ENCODE data around the gene RRAS2.
"Not testable (repeated sequence)": the region's sequence is repeated elsewhere in the genome, so short reads cannot be mapped to it uniquely, and the experiment has no call there.

RRAS2 gene

GRCh38 chr11:14300661-14301304 is 58.2 kb downstream of the RRAS2 start:
- peak; percentile 72 for DNase-seq

- no peak for DNase-seq
Measured at GRCh38 chr11:14299921-14300320, 59.1 kb downstream of the RRAS2 start.

- DNase-seq = no peak
Measured at GRCh38 chr11:14290422-14290821, 68.6 kb downstream of the RRAS2 start.

GRCh38 chr11:14288189-14288935 is 70.6 kb downstream of the RRAS2 start:
- peak; percentile 76 for DNase-seq

GRCh38 chr11:14278869-14279268 is 80.1 kb downstream of the RRAS2 start:
- DNase-seq = not testable (repeated sequence)

GRCh38 chr11:14275076-14275475 is 83.9 kb downstream of the RRAS2 start:
- peak; percentile 64 for DNase-seq

- DNase-seq = no peak
Measured at GRCh38 chr11:14273895-14274294, 85.1 kb downstream of the RRAS2 start.

- no peak for DNase-seq
Measured at GRCh38 chr11:14270690-14271542, 88.1 kb downstream of the RRAS2 start.

GRCh38 chr11:14269692-14270573 is 89.0 kb downstream of the RRAS2 start:
- no peak for DNase-seq

- DNase-seq = no peak
Measured at GRCh38 chr11:14267861-14268635, 90.9 kb downstream of the RRAS2 start.

GRCh38 chr11:14266622-14267021 is 92.4 kb downstream of the RRAS2 start:
- no peak for DNase-seq

GRCh38 chr11:14264966-14265365 is 94.0 kb downstream of the RRAS2 start:
- no peak for DNase-seq

- no peak for DNase-seq
Measured at GRCh38 chr11:14262271-14262846, 96.6 kb downstream of the RRAS2 start.

- DNase-seq = no peak
Measured at GRCh38 chr11:14261066-14261465, 97.9 kb downstream of the RRAS2 start.

GRCh38 chr11:14259878-14260277 is 99.1 kb downstream of the RRAS2 start:
- DNase-seq = no peak

GRCh38 chr11:14259186-14259784 is 99.7 kb downstream of the RRAS2 start:
- DNase-seq = no peak

- peak; percentile 26 for DNase-seq
Measured at GRCh38 chr11:14258221-14258935, 100.6 kb downstream of the RRAS2 start.

- no peak for DNase-seq
Measured at GRCh38 chr11:14255238-14255534, 103.8 kb downstream of the RRAS2 start.

GRCh38 chr11:14254533-14255237 is 104.3 kb downstream of the RRAS2 start:
- no peak for DNase-seq

GRCh38 chr11:14253840-14254239 is 105.1 kb downstream of the RRAS2 start:
- DNase-seq = no peak
